Activated CD4-positive, alpha-beta T cell treated with anti-CD3 and anti-CD28 coated beads, Interleukin-2, Interleukin-6, amounts not matched to agents 100 ng/mL and 50 ng/mL, durations not matched to agents 16 hours and 8 hours (primary cell): Measurements from ENCODE around the gene PTMA.

Source experiments
- DNase-seq: peaks from one replicate; pipeline ENCODE4 v3.0.0-alpha.2; 2020

PTMA gene

GRCh38 chr2:231677632-231678104 is 30.7 kb upstream of the PTMA start:
- peak; percentile 90 for DNase-seq

GRCh38 chr2:231679908-231680284 is 28.4 kb upstream of the PTMA start:
- no peak for DNase-seq

DNA sequence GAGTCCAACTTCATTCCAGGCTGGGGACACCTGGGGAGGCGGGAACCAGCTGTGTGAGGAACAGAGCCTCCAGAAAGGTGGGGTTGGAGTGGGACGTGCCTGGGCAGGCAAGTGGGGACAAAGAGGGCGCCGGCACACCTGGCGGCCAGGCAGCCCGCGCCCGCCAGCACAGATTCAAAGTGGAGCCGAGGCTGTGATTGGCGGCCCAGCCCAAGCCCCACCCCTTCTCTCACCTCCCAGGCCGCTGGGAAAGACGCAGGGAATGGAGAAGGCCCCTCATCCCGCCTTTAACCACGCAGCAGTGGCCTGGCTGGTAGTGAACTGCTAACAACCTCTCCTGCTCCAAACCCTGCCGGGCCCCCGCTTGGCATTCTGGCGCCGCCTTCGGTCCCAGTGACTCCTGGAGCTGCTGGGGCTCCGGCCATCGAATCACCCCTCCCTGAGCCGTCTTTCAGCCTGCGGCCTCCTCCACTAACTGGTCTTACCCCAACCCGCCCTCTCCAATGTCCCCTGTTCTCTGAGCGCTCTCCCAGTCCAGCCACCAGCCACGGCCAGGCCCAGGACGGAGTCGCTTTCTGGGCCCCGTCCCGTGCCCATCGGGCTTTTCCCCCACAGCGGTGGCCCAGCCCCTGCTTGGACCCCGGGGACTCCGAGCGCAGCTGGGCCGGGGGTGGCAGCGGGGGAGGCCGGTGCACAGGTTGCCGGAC is 27.9 kb upstream of the PTMA start:
- DNase-seq, result no peak

DNA sequence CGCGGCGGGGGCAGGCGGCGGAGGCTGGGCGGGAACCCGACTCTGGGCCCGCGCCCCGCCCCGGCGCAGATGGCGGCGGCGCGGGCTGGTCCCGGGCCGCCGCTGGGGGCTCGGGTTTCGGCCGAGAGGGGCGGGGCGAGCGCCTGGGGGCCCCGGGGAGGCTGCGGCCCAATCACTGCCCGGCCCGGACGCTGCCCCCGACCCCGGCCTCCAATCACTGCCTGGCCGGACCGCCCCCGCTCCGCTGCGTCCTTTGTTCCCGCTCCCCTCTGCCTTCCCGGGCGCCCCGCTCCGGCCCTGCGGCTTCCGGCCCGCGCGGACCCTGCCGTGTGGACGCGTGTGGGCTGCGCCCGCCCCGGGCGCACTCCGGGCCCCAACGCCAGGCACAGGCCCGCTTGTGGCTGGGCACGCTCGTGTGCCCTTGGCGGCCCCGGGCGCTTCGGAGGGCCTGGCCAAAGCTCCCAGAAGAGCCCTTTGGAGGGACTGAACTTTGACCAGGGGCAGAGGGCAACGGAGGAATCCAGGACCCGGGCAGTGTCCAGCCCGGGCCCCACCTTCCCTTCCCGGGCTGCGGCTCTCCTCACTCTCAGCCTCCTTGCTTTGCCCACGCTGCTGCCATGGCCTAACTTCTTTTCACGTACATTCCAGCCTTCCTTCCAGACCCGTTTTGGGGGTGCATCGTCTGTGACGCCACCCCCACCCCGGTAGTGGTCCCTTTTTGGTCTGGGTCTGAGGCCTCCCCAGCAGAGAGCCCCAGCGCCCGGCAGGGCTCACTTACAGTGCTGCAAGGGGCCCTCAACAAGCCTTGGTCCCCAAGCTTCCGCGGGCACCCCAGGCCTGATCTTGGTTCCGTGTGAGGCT is 27.1 kb upstream of the PTMA start:
- DNase-seq, result no peak

- DNase-seq, result no peak
These were observed 25.6 kb upstream of the PTMA start for GRCh38 chr2:231682603-231683291.

GRCh38 chr2:231683292-231684235 is 24.8 kb upstream of the PTMA start:
- DNase-seq, result no peak

GRCh38 chr2:231684314-231685223 is 23.8 kb upstream of the PTMA start:
- DNase-seq, result no peak

- no peak for DNase-seq
These were observed 22.8 kb upstream of the PTMA start for GRCh38 chr2:231685349-231686191.

- no peak for DNase-seq
These were observed 21.9 kb upstream of the PTMA start for GRCh38 chr2:231686192-231687100.

DNA sequence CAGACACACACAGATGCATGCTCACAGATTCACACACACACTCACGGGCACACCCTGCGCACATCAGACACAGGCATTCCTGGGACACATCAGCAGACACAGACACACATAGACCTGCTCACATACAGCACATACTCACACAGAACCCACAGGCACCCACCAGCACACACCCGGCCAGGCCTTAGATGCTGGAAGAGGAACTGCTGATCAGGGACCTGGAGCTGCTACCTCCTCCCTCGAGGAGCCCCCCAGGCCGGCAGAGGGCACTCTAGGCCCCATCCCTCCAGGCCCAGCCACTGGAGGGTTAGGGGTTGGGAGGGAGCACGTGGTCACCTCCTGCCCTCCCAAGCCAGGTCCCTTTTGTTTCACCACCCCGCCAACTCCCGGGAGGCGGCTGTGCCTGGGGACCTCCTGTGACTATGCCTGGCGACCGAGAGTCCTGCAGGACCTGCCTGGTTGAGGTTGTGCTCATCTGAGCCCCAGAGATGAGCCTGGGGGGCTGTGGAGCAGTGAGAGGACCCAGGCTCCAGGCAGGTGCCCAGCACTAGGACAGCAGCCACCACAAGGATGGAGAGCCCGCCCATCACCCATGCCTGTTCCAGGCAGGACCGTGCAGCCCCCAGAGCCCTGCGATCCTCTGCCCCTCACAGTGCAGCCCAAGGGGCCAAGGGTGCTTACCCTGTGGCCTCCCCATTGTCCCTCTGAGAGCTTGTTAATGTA is 21.0 kb upstream of the PTMA start:
- peak; percentile 74 for DNase-seq

DNA sequence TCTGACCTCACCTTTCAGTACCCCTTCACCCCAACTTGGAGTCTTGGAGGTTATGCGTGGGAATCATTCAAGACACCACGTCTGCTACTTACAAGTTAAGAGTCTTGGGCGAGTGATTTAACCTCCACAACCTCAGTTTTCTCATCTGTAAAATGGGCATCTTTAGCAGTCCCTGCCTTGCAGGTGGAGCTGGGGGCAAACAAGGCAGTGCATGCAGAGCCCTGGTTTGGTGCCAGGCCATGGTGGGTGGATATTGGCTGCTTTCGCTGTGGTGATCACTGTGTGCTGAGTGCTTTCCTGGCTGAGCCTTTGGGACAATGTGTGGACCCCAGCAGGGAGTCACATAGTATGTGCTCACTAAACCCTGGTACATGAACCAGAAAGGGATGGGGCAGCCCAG is 20.4 kb upstream of the PTMA start:
- DNase-seq, result no peak

GRCh38 chr2:231688719-231689118 is 19.6 kb upstream of the PTMA start:
- no peak for DNase-seq

GRCh38 chr2:231689124-231689893 is 19.0 kb upstream of the PTMA start:
- no peak for DNase-seq

DNA sequence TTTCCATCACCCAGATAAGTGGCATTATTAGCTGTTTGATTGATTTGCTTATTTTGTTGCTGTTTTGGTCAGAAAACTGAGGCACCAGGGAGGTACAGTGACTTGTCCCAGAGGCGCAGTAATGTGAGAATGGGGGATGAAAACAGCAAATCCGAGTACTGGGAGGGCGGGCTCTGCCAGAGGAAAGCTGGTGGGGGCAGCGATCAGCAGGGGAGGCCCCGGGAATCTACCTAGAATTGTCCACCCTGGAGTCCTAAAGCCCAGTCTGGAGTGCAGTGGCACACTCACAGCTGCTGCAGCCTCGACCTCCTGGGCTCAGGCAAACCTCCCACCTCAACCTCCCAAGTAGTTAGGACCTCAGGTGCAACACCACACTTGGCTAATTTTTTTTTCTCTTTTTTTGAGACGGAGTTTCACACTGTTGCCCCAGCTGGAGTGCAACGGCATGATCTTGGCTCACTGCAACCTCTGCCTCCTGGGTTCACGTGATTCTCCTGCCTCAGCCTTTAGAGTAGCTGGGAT is 17.0 kb upstream of the PTMA start:
- no peak for DNase-seq

- no peak for DNase-seq
These were observed 15.5 kb upstream of the PTMA start for GRCh38 chr2:231692847-231693246.

GRCh38 chr2:231693956-231694355 is 14.4 kb upstream of the PTMA start:
- DNase-seq, result no peak

- DNase-seq, result no peak
These were observed 12.3 kb upstream of the PTMA start for GRCh38 chr2:231696004-231696367.

- no peak for DNase-seq
These were observed 9.3 kb upstream of the PTMA start for GRCh38 chr2:231699006-231699405.
